H1 (cell line): ENCODE results near the gene ACAP3. TPM values are rescaled to one million over a fixed set of nuclear protein-coding genes. Genes with fewer than 3 reads are reported as not detected.
A peak's percentile ranks its signal among the peaks of the same experiment; 100 is the strongest.

Experiments
- CTCF ChIA-PET: fragments of 300-600 bp; sonication (Branson Sonifier 250); formaldehyde crosslinking; loops from one replicate; lab custom pipeline; 2021; ENCODE audit not compliant: partially characterized antibody; lab: Charles Lee
- POLR2A ChIA-PET: fragments of 300-600 bp; sonication (Branson Sonifier 250); formaldehyde crosslinking; loops from one replicate; lab custom pipeline; 2021; ENCODE audit warnings: inconsistent platforms; ENCODE audit not compliant: partially characterized antibody; lab: Charles Lee
- DNase-seq, 2 experiments: peaks; one replicate each; pipeline versions ENCODE4 v3.0.0 to v3.0.0-alpha.2; 2010 to 2022; ENCODE audit warnings: low spot score in 2 of 2, low read depth in 1 of 2, mixed read lengths in 1 of 2
- FAIRE-seq: peaks from 2 replicates; lab custom pipeline; 2011; peaks lifted over from hg19 to GRCh38; lab: Jason Lieb, UNC
- H2AFZ ChIP-seq: 2 replicates; pipeline ENCODE4 v1.8.1; 2012; ENCODE audit warnings: low read length, inconsistent platforms
- H2AK5ac ChIP-seq: 2 replicates; pipeline ENCODE4 v1.6.1; 2013; ENCODE audit warnings: low read depth, low read length
- H2BK120ac ChIP-seq: replicated peaks from 2 replicates; pipeline ENCODE3; 2013; ENCODE audit warnings: low read depth, low read length, inconsistent platforms
- H2BK12ac ChIP-seq: 2 replicates; pipeline ENCODE4 v1.6.1; 2013; ENCODE audit warnings: low read depth, low read length
- H2BK15ac ChIP-seq: 2 replicates; pipeline ENCODE4 v1.6.1; 2013; ENCODE audit warnings: low read length
- H2BK20ac ChIP-seq: 2 replicates; pipeline ENCODE4 v1.6.1; 2013; ENCODE audit warnings: low read length
- H2BK5ac ChIP-seq: 2 replicates; pipeline ENCODE4 v1.6.1; 2013; ENCODE audit warnings: low read depth, low read length
- H3K14ac ChIP-seq: 2 replicates; pipeline ENCODE4 v1.6.1; 2013; ENCODE audit warnings: inconsistent platforms; ENCODE audit not compliant: insufficient read length
- H3K18ac ChIP-seq: 2 replicates; pipeline ENCODE4 v1.6.1; 2013; ENCODE audit warnings: low read length; ENCODE audit errors: extremely low read depth
- H3K23ac ChIP-seq: 2 replicates; pipeline ENCODE4 v1.6.1; 2013; ENCODE audit warnings: inconsistent platforms; ENCODE audit not compliant: insufficient read length
- H3K23me2 ChIP-seq: 2 replicates; pipeline ENCODE4 v1.6.1; 2013; ENCODE audit warnings: low read depth, low read length
- H3K27ac ChIP-seq: 2 replicates; pipeline ENCODE4 v1.6.1; 2011; ENCODE audit warnings: low read depth, low read length, inconsistent platforms
- H3K27me3 ChIP-seq, 4 experiments: replicated peaks in 1 of 4; 1 replicate in 1 of 4; 2 replicates in 3 of 4; pipeline versions ENCODE4 v1.6.1 to v1.8.1; 2011 to 2013; ENCODE audit warnings: low read length in 3 of 4, mild to moderate bottlenecking in 3 of 4, inconsistent platforms in 2 of 4, mixed read lengths in 2 of 4, moderate library complexity in 1 of 4; ENCODE audit not compliant: control insufficient read depth in 3 of 4, insufficient read depth in 3 of 4; ENCODE audit errors: extremely low read depth in 1 of 4
- H3K36me3 ChIP-seq, 4 experiments: 2 replicates each; pipeline versions ENCODE4 v1.6.1 to v1.8.1; 2011 to 2013; ENCODE audit warnings: mild to moderate bottlenecking in 4 of 4, low read length in 3 of 4, moderate library complexity in 2 of 4, control low read depth in 1 of 4, inconsistent platforms in 1 of 4; ENCODE audit not compliant: insufficient read depth in 4 of 4, control insufficient read depth in 2 of 4
- H3K4ac ChIP-seq: replicated peaks from 2 replicates; pipeline ENCODE3; 2013; ENCODE audit warnings: low read length, low read depth, mixed read lengths, inconsistent platforms; ENCODE audit not compliant: insufficient read length
- H3K4me1 ChIP-seq, 4 experiments: replicated peaks in 1 of 4; 1 replicate in 1 of 4; 2 replicates in 3 of 4; pipeline versions ENCODE4 v1.6.1 to v1.8.1; 2011 to 2013; ENCODE audit warnings: low read length in 3 of 4, inconsistent platforms in 2 of 4, mixed read lengths in 1 of 4; ENCODE audit not compliant: insufficient read depth in 4 of 4, control insufficient read depth in 3 of 4
- H3K4me2 ChIP-seq, 2 experiments: 2 replicates each; pipeline versions ENCODE4 v1.6.1 to v1.8.1; 2011 to 2013; ENCODE audit warnings: low read depth in 2 of 2, low read length in 2 of 2, control low read depth in 1 of 2, inconsistent platforms in 1 of 2, mild to moderate bottlenecking in 1 of 2; ENCODE audit not compliant: insufficient read depth in 1 of 2
- H3K4me3 ChIP-seq, 4 experiments: fragments of 200-600, 300-600 bp in 1 of 4; sonication (generic), shearing (Covaris generic), sonication (Bioruptor Twin) in 1 of 4; 2 replicates each; pipeline versions ENCODE4 v1.5.1 to v1.8.1; 2011 to 2016; ENCODE audit warnings: low read length in 4 of 4, low read depth in 3 of 4, control low read depth in 2 of 4, inconsistent platforms in 2 of 4, mild to moderate bottlenecking in 2 of 4, mixed read lengths in 1 of 4, moderate library complexity in 1 of 4; ENCODE audit not compliant: insufficient read depth in 2 of 4; ENCODE audit errors: extremely low read depth in 1 of 4
- H3K56ac ChIP-seq: replicated peaks from 2 replicates; pipeline ENCODE3; 2013; ENCODE audit warnings: low read depth, mild to moderate bottlenecking, mixed read lengths, low read length, inconsistent platforms; ENCODE audit not compliant: insufficient read length
- H3K79me1 ChIP-seq: 2 replicates; pipeline ENCODE4 v1.6.1; 2013; ENCODE audit warnings: low read depth, low read length, control low read depth
- H3K79me2 ChIP-seq, 2 experiments: 2 replicates each; pipeline versions ENCODE4 v1.6.1 to v1.8.1; 2012 to 2013; ENCODE audit warnings: low read length in 2 of 2, mild to moderate bottlenecking in 2 of 2, inconsistent platforms in 1 of 2; ENCODE audit not compliant: insufficient read depth in 2 of 2, control insufficient read depth in 1 of 2
- H3K9ac ChIP-seq, 4 experiments: replicated peaks in 1 of 4; 1 replicate in 1 of 4; 2 replicates in 3 of 4; pipeline versions ENCODE4 v1.6.1 to v1.8.1; 2011 to 2013; ENCODE audit warnings: low read depth in 3 of 4, low read length in 3 of 4, control low read depth in 2 of 4, mild to moderate bottlenecking in 2 of 4, moderate library complexity in 2 of 4, inconsistent platforms in 1 of 4; ENCODE audit errors: extremely low read depth in 1 of 4
- H3K9me3 ChIP-seq, 2 experiments: 2 replicates each; pipeline versions ENCODE4 v1.6.1 to v1.8.1; 2012 to 2013; ENCODE audit warnings: mild to moderate bottlenecking in 2 of 2, moderate library complexity in 2 of 2, control low read depth in 1 of 2, inconsistent platforms in 1 of 2, low read depth in 1 of 2, low read length in 1 of 2, mixed read lengths in 1 of 2; ENCODE audit not compliant: insufficient read depth in 2 of 2
- H4K20me1 ChIP-seq, 2 experiments: replicated peaks in 1 of 2; 2 replicates each; pipeline versions ENCODE3 to v1.8.1; 2011 to 2013; ENCODE audit warnings: inconsistent platforms in 2 of 2, low read length in 2 of 2, mild to moderate bottlenecking in 1 of 2; ENCODE audit not compliant: insufficient read depth in 2 of 2, control insufficient read depth in 1 of 2
- H4K5ac ChIP-seq: 2 replicates; pipeline ENCODE4 v1.6.1; 2013; ENCODE audit warnings: low read length, low read depth, mixed read lengths, inconsistent platforms; ENCODE audit not compliant: insufficient read length
- H4K8ac ChIP-seq: 2 replicates; pipeline ENCODE4 v1.8.0; 2013; ENCODE audit warnings: mild to moderate bottlenecking, moderate library complexity, low read length, inconsistent platforms; ENCODE audit not compliant: insufficient read depth; ENCODE audit errors: extremely low read depth
- H4K91ac ChIP-seq: replicated peaks from 2 replicates; pipeline ENCODE3; 2013; ENCODE audit warnings: low read length, mixed read lengths, inconsistent platforms; ENCODE audit not compliant: insufficient read length
- GABPA ChIP-seq: IDR thresholded peaks from 2 replicates; pipeline ENCODE4 v1.6.1; 2011; ENCODE audit warnings: mild to moderate bottlenecking, low read length, moderate library complexity, borderline replicate concordance; ENCODE audit not compliant: insufficient read depth
- POLR2A ChIP-seq, 2 experiments: IDR thresholded peaks; 1 replicate in 1 of 2; 2 replicates in 1 of 2; pipeline ENCODE4 v1.6.1; 2011; ENCODE audit warnings: low read depth in 2 of 2, low read length in 2 of 2, mild to moderate bottlenecking in 2 of 2; ENCODE audit errors: control extremely low read depth in 1 of 2
- SIX5 ChIP-seq: IDR thresholded peaks from 2 replicates; pipeline ENCODE4 v1.6.1; 2011; ENCODE audit warnings: mild to moderate bottlenecking, low read depth, low read length
- WGBS, 2 experiments: shearing (Covaris generic) in 1 of 2; methylation state at CpG; one replicate each; pipeline versions ENCODE4 v1.1.6 to v1.1.7; 2013 to 2015; ENCODE audit warnings: low lambda C conversion rate in 2 of 2, mixed read lengths in 2 of 2, inconsistent platforms in 1 of 2, low coverage in 1 of 2, missing lambda C conversion rate in 1 of 2; ENCODE audit not compliant: insufficient replicate concordance in 2 of 2, insufficient coverage in 1 of 2, insufficient read length in 1 of 2; ENCODE audit errors: extremely low coverage in 1 of 2, missing lambda C conversion rate in 1 of 2; 5-methylcytosine and 5-hydroxymethylcytosine counted together
- polyA plus RNA-seq, 7 experiments: library from polyadenylated mRNA; depleted of rRNA in 3 of 7; stranded (reverse) in 5 of 7; unstranded in 2 of 7; fragments of >200 nt in 5 of 7; fragments of 200-250 nt in 2 of 7; gene quantifications; 1 replicate in 5 of 7; 2 replicates in 1 of 7; 4 replicates in 1 of 7; pipeline versions ENCODE4 v1.2.1 to v1.2.3, GENCODE V29; 2011 to 2013; ENCODE audit warnings: missing spikeins in 2 of 7, mixed read lengths in 2 of 7
- total RNA-seq: library from RNA; stranded (reverse); fragmentation: NEBNext Ultra II Directional; extraction: Animal tissue kit (Norgen Biotek cat#: 25700); gene quantifications from 2 replicates; pipeline ENCODE4 v1.2.1, GENCODE V29; 2021
- TF ChIP-seq, protein P1 (sequence below): IDR thresholded peaks from 2 replicates; pipeline ENCODE4 v1.6.1; 2011; ENCODE audit warnings: low read depth, mild to moderate bottlenecking, low read length; ENCODE audit not compliant: insufficient read depth

The ACAP3 gene
- total and polyA plus RNA-seq, 2 of the 8 experiments (the other 6 are each of a cell fraction or from before 2014, with no cell fraction given): 14.8 to 28.3 TPM

DNA sequence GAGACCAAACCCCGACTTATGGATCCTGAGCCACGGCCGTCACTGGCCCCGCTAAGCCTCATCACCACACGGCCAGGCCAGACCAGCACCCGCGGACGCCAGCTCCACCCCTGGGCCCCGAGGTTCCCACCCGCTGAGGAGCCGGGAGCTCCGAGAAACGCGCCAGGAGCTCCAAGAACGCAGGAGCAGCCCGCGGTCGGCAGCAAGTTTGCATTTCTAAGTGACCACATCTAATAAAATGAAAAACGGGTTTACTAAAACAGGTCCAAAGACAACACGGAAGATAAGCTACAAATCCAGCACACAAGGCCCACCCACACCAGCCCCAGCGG, 53.1 kb downstream of the ACAP3 start:
- POLR2A ChIA-PET: no interaction called here
- H4K20me1 ChIP-seq: peaks cover 4 to 17% of the 10 kb centered on the region in 2 experiments
- H2BK20ac ChIP-seq: no peak overlapping the region
- no peaks in the 10 kb centered on the region for H3K23me2 ChIP-seq
- FAIRE-seq: no peak
- H3K4me1 ChIP-seq: peaks cover 0 to 14% (median 8%) of the 10 kb centered on the region in 4 experiments; a peak in 6 of 7 replicates
- H3K27me3 ChIP-seq: no peaks in the 10 kb centered on the region
- no peak overlapping the region for H3K4me3 ChIP-seq
- H2BK5ac ChIP-seq: no peak overlapping the region
- no peak overlapping the region for H3K56ac ChIP-seq
- peaks cover 0 to 5% of the 10 kb centered on the region in 2 experiments; a peak in 1 of 4 replicates for H3K79me2 ChIP-seq
- H3K4me2 ChIP-seq: no peak overlapping the region
- H3K14ac ChIP-seq: no peak overlapping the region
- no peak overlapping the region for H2AK5ac ChIP-seq
- no peak overlapping the region for H2AFZ ChIP-seq
- H4K5ac ChIP-seq: no peak overlapping the region
- 95% methylated on average over 21 of the region's 21 CpGs; no CpG with 5 or more reads in 1 of the 2 experiments for WGBS, 2 experiments
- no peak overlapping the region for H3K27ac ChIP-seq
- H3K36me3 ChIP-seq: peaks cover 0 to 32% (median 17%) of the 10 kb centered on the region in 4 experiments; a peak in 7 of 8 replicates
- peak overlapping the region; percentile 68; the same call in 1 of the 2 replicates for H4K8ac ChIP-seq
- H3K79me1 ChIP-seq: peaks cover 8% of the 10 kb centered on the region
- DNase-seq: no peak
- no peak overlapping the region for H3K9ac ChIP-seq
- no peak for TF ChIP-seq POLR2A (IDR thresholded peaks at IDR 0.05; ENCODE audit: control extremely low read depth in 1 of 2, low read depth in 2 of 2, low read length in 2 of 2)
- TF ChIP-seq, protein P1, sequence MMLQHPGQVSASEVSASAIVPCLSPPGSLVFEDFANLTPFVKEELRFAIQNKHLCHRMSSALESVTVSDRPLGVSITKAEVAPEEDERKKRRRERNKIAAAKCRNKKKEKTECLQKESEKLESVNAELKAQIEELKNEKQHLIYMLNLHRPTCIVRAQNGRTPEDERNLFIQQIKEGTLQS: no peak
- TF ChIP-seq GABPA: no peak
- no peak for TF ChIP-seq SIX5
- CTCF ChIA-PET: interaction anchor here (0.7 to 1.7 kb wide), 6 partner anchors 9 to 133 kb away, joined by 3 to 7 read pairs (median 4); no protein-coding TSS in a partner anchor
- H2BK15ac ChIP-seq: no peak overlapping the region
- no peak overlapping the region for H3K4ac ChIP-seq
- H3K18ac ChIP-seq: no peak overlapping the region
- H3K9me3 ChIP-seq: no peaks in the 10 kb centered on the region
- H2BK12ac ChIP-seq: no peak overlapping the region
- H4K91ac ChIP-seq: no peak overlapping the region
- H2BK120ac ChIP-seq: no peak overlapping the region
- no peak overlapping the region for H3K23ac ChIP-seq
